D721Med (cell line): Measurements from ENCODE around the gene SAPCD1.

ENCODE experiments used
- DNase-seq: peaks from one replicate; pipeline ENCODE4 v3.0.0; 2011; ENCODE audit warnings: low spot score; ENCODE audit not compliant: insufficient read length
- FAIRE-seq: peaks from 2 replicates; lab custom pipeline; 2011; peaks lifted over from hg19 to GRCh38; lab: Jason Lieb, UNC
- CTCF ChIP-seq: IDR thresholded peaks from 2 replicates; pipeline ENCODE4 v1.5.1; 2012; ENCODE audit warnings: mild to moderate bottlenecking, control low read depth; ENCODE audit not compliant: insufficient read depth; ENCODE audit errors: missing control alignments

SAPCD1 gene

DNA sequence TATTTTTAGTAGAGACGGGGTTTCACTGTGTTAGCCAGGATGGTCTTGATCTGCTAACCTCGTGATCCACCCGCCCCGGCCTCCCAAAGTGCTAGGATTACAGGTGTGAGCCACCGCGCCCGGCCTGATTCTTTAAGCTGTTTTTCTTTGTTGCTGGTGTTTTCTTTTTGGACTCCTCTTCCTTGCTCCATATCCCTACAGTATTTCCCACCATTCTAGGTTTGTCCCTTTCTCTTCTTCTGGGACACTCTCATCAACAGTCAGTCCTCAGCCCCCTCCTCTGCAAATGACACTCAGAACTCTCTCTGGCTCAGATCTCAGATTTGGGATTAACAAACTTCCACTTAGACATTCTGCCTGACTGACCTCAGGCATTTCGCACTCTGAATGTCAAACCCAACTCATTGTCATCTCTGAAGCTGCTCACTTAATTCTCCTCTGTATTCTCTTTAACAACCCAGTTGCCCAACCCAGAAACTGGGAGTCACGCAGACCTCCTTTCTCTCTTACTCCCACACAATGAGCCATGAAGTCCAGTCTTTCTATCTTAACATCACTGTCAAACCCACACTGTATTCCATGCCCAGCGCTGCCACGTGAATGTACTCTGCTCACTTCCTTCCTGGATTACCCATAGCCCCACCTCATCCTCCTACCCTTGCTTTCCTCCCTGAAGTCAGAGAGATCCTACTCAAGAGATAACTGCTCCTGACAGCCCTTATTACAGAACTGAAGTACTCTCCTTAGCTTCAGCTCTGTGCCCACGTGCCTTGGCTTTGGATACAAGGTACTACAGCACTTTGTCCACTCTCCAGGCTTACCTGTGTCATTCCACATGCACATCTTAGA lies 36.7 kb upstream of the SAPCD1 start:
- FAIRE-seq, result no peak
- TF ChIP-seq CTCF, result no peak
- DNase-seq, result no peak

DNA sequence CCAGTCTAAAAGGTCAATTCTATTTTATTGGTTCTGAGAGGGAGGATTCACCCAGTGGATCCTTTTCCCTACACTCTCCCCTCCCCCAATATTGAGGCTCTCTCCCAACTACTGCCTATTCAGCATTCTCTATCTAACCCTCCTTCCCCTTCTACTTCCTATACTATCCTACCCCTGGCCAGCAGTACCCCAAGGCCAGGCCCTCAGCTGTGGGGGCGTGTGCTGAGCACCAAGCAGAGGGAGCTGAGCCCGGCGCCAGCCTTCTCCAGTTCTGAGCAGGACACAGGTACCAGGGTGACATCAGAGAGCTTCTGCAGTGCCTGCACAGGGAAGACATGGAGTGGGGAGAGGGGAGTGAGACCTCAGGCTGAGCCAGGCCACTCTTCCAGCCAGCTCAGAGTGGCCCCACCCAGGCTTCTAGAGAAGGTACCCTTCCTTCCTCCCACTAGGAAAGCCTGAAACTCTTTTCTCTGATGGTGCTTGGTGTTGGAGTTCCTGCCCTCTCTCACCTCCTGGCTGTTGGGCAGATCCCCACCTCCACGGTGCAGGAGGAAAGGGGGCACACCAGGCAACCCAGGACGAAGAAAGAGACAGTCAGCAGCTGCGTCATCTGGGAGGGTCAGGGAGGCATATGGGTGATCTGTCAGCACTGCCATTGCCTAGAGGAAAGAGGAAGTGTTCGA lies 35.3 kb upstream of the SAPCD1 start:
- no peak for DNase-seq
- FAIRE-seq, result no peak
- TF ChIP-seq CTCF, result no peak

DNA sequence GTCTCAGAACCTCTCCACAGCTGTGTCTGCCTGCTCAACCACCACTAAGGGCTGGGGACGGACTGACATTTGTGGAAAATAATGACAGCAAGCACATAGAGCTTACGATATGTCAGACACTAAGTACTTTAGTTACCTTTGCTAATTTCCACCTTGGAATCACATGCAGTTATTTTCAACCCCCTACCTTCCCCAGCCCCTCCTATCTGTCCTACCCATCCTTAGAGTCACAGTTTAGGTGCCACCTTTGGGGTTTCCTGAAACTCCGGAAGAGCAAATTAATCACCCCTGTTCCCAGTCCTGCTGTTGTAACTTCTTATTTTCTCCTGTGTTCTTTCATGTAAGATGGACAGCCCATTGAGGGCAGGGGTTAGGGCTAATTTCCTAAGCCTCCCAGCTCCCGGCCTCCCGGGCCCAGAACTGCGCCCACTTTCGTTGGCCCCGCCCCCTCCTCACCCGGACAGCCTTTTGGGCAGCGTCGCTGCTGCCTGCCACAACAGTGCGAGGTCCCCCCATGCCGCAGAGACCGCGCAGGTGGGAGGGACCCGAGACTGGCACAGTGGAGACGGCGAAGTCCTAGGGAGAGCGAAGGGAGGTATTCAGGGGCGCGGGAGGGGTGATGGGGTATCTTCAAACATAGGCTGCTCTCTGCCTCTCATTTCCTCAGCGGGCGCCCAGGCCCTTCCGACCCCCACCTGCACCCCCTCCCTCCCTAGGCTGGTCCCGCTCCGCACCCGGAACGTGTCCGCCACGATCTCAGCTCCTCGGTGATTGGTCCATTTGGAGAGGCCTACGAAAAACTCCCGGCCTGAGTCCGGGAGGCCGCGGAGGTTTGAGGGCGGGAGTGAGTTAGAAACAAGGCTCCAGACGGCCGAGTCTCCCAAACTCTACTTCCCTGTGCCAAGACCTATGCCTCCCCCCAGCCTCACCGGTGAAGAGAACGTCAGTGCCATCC lies 34.5 kb upstream of the SAPCD1 start:
- TF ChIP-seq CTCF, result no peak
- DNase-seq, result no peak

DNA sequence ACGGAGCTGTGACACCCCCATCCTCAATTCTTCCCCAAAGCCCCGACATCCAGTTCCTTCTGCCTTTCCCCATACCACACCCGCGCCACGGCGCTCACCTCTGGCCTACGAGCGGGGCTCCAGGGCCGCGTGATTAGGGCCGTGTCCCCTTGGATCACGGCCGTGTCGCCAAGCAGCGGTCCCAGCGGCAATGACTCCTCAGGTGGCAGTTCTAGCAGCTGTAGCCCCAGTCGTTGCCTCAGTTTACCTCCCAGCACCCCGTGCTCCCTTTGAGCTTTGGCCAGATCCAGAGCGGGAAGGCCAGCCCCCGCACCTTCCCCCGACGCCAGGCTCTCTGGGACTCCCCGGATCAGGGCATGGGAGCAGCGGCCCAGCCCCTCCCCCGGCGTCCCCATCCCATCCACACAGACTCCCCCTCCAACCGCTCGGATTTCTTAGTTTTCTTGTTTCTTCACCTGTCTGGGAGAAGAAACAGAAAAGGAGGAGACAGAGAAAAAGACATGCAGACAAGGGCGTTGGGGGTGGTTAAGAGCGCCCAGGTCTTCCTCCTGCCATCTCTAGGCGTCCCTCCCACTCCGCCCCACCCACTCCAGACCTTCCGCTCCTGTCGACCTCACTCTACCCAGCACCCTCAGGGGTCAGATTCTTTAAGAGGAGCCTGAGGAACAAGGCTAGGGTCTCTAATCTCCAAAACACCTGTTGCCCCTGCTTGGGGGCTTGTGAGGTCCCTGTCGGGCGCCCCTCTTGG lies 33.5 kb upstream of the SAPCD1 start, which contains the start of gene DDAH2:
TSS of gene DDAH2 (minus strand) at position 533 of the 748 bp plus-strand sequence. CDS start at position 395, 138 bp downstream.
- DNase-seq (no peak), FAIRE-seq (no peak)
- TF ChIP-seq CTCF, result no peak

More for the DNA sequence above, 34.5 kb upstream of the SAPCD1 start:
- no peak for FAIRE-seq

DNA sequence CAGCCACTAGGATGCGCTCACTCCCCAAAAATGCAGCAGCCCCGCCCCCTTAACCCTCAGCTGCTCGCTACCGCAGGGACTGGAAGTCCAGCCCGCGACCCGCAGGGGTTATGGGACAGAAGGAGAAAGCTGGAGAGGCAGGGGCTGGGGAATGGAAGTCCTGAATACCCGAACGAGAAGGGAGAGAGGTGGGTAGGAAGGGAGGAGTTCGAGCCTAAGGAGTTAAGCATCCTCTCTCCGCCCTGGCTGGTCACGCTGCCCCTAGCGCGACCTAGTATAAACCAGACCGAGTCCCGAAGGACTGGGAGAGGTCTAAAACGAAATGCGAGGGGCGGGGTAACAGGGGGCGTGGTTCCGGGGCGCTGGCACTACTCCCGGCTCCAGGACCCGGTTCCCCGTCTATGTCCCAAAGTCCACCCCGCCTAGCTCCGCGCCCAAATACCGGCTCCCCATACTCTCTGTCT lies 32.9 kb upstream of the SAPCD1 start:
- peak; percentile 79 for DNase-seq
- TF ChIP-seq CTCF, result peak; percentile 75
- no peak for FAIRE-seq

- no peak for DNase-seq
- no peak for FAIRE-seq
These were observed 32.4 kb upstream of the SAPCD1 start for GRCh38 chr6:31729979-31730630.

More at GRCh38 chr6:31729979-31730630, 32.4 kb upstream of the SAPCD1 start:
- TF ChIP-seq CTCF, result no peak
